Measurements from ENCODE around the gene ACSF3.

The ACSF3 gene

GRCh38 chr16:89194340-89195311 lies 101.0 kb downstream of the ACSF3 start:
- DNase-seq, result no peak

GRCh38 chr16:89195521-89196171 lies 102.0 kb downstream of the ACSF3 start:
- DNase-seq, result no peak

- no peak for DNase-seq
Observed at GRCh38 chr16:89197033-89197632, 103.5 kb downstream of the ACSF3 start.

- no peak for DNase-seq
Observed at GRCh38 chr16:89197633-89198416, 104.2 kb downstream of the ACSF3 start.

GRCh38 chr16:89198417-89199240 lies 105.0 kb downstream of the ACSF3 start:
- no peak for DNase-seq

GRCh38 chr16:89199241-89200123 lies 105.8 kb downstream of the ACSF3 start:
- no peak for DNase-seq

- DNase-seq, result no peak
Observed at GRCh38 chr16:89200124-89200849, 106.6 kb downstream of the ACSF3 start, which contains the start of gene SLC22A31. SLC22A31 (minus strand) TSS chr16:89200537; CDS start chr16:89200501, 36 bp downstream.

GRCh38 chr16:89200850-89201411 lies 107.3 kb downstream of the ACSF3 start:
- DNase-seq, result no peak

GRCh38 chr16:89201439-89202377 lies 108.1 kb downstream of the ACSF3 start:
- DNase-seq, result no peak

- no peak for DNase-seq
Observed at GRCh38 chr16:89202422-89203215, 109.0 kb downstream of the ACSF3 start.
